K562 (cell line): ENCODE measurements around the gene VWA7. TPM values are rescaled to one million over a fixed set of nuclear protein-coding genes. Genes with fewer than 3 reads are reported as not detected.

Experiments
- BCLAF1 ChIP-seq, 2 experiments: fragments of 450-650 bp in 1 of 2; IDR thresholded peaks; 2 replicates each; pipeline ENCODE4 v1.6.1; 2011 to 2017; ENCODE audit warnings: low read depth in 2 of 2, antibody characterized with exemption in 1 of 2, borderline replicate concordance in 1 of 2, low read length in 1 of 2, mild to moderate bottlenecking in 1 of 2, mixed read lengths in 1 of 2; ENCODE audit not compliant: control insufficient read depth in 1 of 2
- CBFA2T3 ChIP-seq: fragments of 450-650 bp; IDR thresholded peaks from 2 replicates; pipeline ENCODE4 v1.6.1; 2017
- HSF4 ChIP-seq: fragments of 250-450 bp; sonication (Bioruptor Pico); IDR thresholded peaks from 2 replicates; pipeline ENCODE4 v2.1.2; 2022; ENCODE audit warnings: mild to moderate bottlenecking, moderate library complexity, borderline replicate concordance
- KDM1A ChIP-seq, 2 experiments: fragments of 450-650 bp; IDR thresholded peaks; 2 replicates each; pipeline ENCODE4 v1.6.1; 2016; ENCODE audit warnings: mild to moderate bottlenecking in 2 of 2
- MAX ChIP-seq: sonication (generic); formaldehyde crosslinking; IDR thresholded peaks from 2 replicates; pipeline ENCODE4 v1.9.0; 2022; ENCODE audit warnings: mild to moderate bottlenecking, missing genetic modification reagents
- PTBP1 ChIP-seq: fragments of 200-400 bp; formaldehyde crosslinking; IDR thresholded peaks from 2 replicates; pipeline ENCODE4 v1.6.1; 2017; ENCODE audit warnings: low read depth, low read length
- SMAD4 ChIP-seq: fragments of 250-450 bp; sonication (Bioruptor Pico); conservative IDR thresholded peaks from 2 replicates; pipeline ENCODE4 v1.8.0; 2021; ENCODE audit warnings: inconsistent platforms, mild to moderate bottlenecking, moderate library complexity
- TARDBP ChIP-seq: fragments of 450-650 bp; IDR thresholded peaks from 2 replicates; pipeline ENCODE4 v1.6.1; 2016
- THRB ChIP-seq: fragments of 450-650 bp; formaldehyde crosslinking; conservative IDR thresholded peaks from 2 replicates; pipeline ENCODE4 v1.4.0; 2022; ENCODE audit warnings: mild to moderate bottlenecking, missing genetic modification characterization
- TRIM24 ChIP-seq, 2 experiments: fragments of 450-650 bp; IDR thresholded peaks; 2 replicates each; pipeline ENCODE4 v1.6.1; 2016
- ZBTB17 ChIP-seq: fragments of 450-650 bp; formaldehyde crosslinking; IDR thresholded peaks from 2 replicates; pipeline ENCODE4 v1.4.0; 2020; ENCODE audit warnings: mild to moderate bottlenecking
- ZNF146 ChIP-seq: IDR thresholded peaks from one replicate; pipeline ENCODE4 v1.6.1; 2018; ENCODE audit warnings: missing compliant biosample characterization; ENCODE audit not compliant: unreplicated experiment
- ZNF174 ChIP-seq: fragments of 250-450 bp; sonication (Bioruptor Pico); IDR thresholded peaks from 2 replicates; pipeline ENCODE4 v1.4.0; 2020; ENCODE audit warnings: mild to moderate bottlenecking
- ZNF282 ChIP-seq: sonication (generic); formaldehyde crosslinking; IDR thresholded peaks from 2 replicates; pipeline ENCODE4 v1.8.1; 2023; ENCODE audit warnings: missing genetic modification reagents
- ZNF407 ChIP-seq: fragments of 450-650 bp; IDR thresholded peaks from 2 replicates; pipeline ENCODE4 v1.6.1; 2016; ENCODE audit warnings: low read depth
- polyA plus RNA-seq, 8 experiments: library from polyadenylated mRNA; depleted of rRNA in 4 of 8; stranded (reverse) in 5 of 8; unstranded in 3 of 8; fragments of >200 nt; fragmentation: Nextera tagmentation in 2 of 8; fragmentation: Illumina TruSeq in 1 of 8; extraction: Ambion mirVana in 2 of 8; extraction: Trizol in 1 of 8; gene quantifications; 2 replicates each; pipeline versions ENCODE4 v1.2.1 to v1.2.3, GENCODE V29; 2011 to 2014; ENCODE audit warnings: inconsistent platforms in 1 of 8, missing spikeins in 1 of 8
- total RNA-seq, 7 experiments: library from RNA; depleted of rRNA in 6 of 7; stranded (reverse); fragments of >200 nt in 6 of 7; fragmentation: Illumina TruSeq in 2 of 7; extraction: Trizol in 2 of 7; gene quantifications; 2 replicates each; pipeline versions ENCODE4 v1.2.1 to v1.2.3, GENCODE V29; 2011 to 2021; ENCODE audit warnings: low replicate concordance in 1 of 7

VWA7 gene
- total and polyA plus RNA-seq, 9 of the 15 experiments (the other 6 are each of a cell fraction or from before 2014, with no cell fraction given): 0.18 to 2.9 (median 0.95) TPM

GRCh38 chr6:31795616-31796298 lies 18.6 kb upstream of the VWA7 start, which contains the start of gene VARS1 (continued):
- TF ChIP-seq ZNF407 (peak; percentile 59; the same call in 1 of the 2 replicates), KDM1A (IDR thresholded peaks at IDR 0.05) (peak; percentile 87 to 91), ZNF174 (CRISPR knock-in tag) (no peak), MAX (CRISPR knock-in tag) (peak; percentile 97), ZBTB17 (CRISPR knock-in tag) (peak; percentile 90), TRIM24 (IDR thresholded peaks at IDR 0.05) (peak; percentile 58 to 75), PTBP1 (0 out of 2 replicates have a peak, but pooled peaks have one; percentile 4), BCLAF1 (IDR thresholded peaks at IDR 0.05; ENCODE audit: borderline replicate concordance in 1 of 2, control insufficient read depth in 1 of 2, low read depth in 2 of 2, low read length in 1 of 2) (peak in 1 of 2 experiments; percentile 88; a peak in 1 of 4 replicates), THRB (CRISPR knock-in tag) (no peak; the same call in 1 of the 2 replicates), SMAD4 (CRISPR knock-in tag) (peak; percentile 93), HSF4 (CRISPR knock-in tag) (peak; percentile 87; the same call in 1 of the 2 replicates), CBFA2T3 (0 out of 2 replicates have a peak, but pooled peaks have one; percentile 22), ZNF282 (CRISPR knock-in tag) (peak; percentile 85; the same call in 1 of the 2 replicates), TARDBP (peak; percentile 95), ZNF146 (no peak)
